Bronchial epithelial cell (primary cell): ENCODE results near the gene WDR70. TPM values are rescaled to one million over a fixed set of nuclear protein-coding genes. Genes with fewer than 3 reads are reported as not detected.
"Not testable (repeated sequence)": the region's sequence is repeated elsewhere in the genome, so short reads cannot be mapped to it uniquely, and the experiment has no call there.

Source experiments
- DNase-seq: peaks from one replicate; pipeline ENCODE4 v3.0.0-alpha.2; 2010; ENCODE audit warnings: low read depth
- FAIRE-seq: peaks from 2 replicates; lab custom pipeline; 2011; peaks lifted over from hg19 to GRCh38; lab: Jason Lieb, UNC
- H3K27me3 ChIP-seq: 2 replicates; pipeline ENCODE4 v1.5.1; 2011; ENCODE audit warnings: low read length; ENCODE audit not compliant: control insufficient read depth, insufficient read depth
- H3K36me3 ChIP-seq: 2 replicates; pipeline ENCODE4 v1.5.1; 2011; ENCODE audit warnings: low read length; ENCODE audit not compliant: control insufficient read depth, insufficient read depth
- H3K4me3 ChIP-seq: 2 replicates; pipeline ENCODE4 v1.5.1; 2011; ENCODE audit warnings: mild to moderate bottlenecking, low read depth, low read length, control low read depth
- total RNA-seq: library from RNA; depleted of rRNA; stranded (reverse); fragments of >200 nt; gene quantifications from 2 replicates; pipeline ENCODE4 v1.2.1, GENCODE V29; 2014
- TF ChIP-seq, protein P1 (sequence below): IDR thresholded peaks from 2 replicates; pipeline ENCODE4 v1.5.1; 2011; ENCODE audit warnings: mild to moderate bottlenecking, moderate library complexity, low read length, control low read depth, inconsistent platforms; ENCODE audit not compliant: insufficient read depth, severe bottlenecking

Gene WDR70
- total RNA-seq, 1 donor from 2014 or later, result 17.9 TPM

DNA sequence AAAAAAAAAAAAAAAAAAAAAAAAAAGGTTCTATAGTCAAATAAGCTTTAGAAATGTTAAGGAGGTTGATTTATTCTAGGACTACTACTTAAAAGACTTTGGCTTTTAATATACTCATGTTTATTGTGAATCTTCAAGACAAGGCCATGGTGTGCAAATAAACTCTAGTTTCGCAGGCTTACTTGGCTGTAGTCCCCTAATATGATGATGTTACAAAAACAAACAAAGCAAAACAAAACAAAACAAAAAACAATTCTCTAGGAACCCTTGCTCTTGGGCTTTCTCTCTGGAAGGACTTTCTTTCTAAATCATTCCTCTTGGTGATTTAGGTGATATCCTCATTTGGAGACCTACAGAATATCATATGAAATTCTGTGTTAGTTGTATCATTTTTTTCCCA lies 288.7 kb downstream of the WDR70 start:
- DNase-seq, result no peak
- H3K36me3 ChIP-seq, result no peaks in the 10 kb centered on the region
- TF ChIP-seq, protein P1, sequence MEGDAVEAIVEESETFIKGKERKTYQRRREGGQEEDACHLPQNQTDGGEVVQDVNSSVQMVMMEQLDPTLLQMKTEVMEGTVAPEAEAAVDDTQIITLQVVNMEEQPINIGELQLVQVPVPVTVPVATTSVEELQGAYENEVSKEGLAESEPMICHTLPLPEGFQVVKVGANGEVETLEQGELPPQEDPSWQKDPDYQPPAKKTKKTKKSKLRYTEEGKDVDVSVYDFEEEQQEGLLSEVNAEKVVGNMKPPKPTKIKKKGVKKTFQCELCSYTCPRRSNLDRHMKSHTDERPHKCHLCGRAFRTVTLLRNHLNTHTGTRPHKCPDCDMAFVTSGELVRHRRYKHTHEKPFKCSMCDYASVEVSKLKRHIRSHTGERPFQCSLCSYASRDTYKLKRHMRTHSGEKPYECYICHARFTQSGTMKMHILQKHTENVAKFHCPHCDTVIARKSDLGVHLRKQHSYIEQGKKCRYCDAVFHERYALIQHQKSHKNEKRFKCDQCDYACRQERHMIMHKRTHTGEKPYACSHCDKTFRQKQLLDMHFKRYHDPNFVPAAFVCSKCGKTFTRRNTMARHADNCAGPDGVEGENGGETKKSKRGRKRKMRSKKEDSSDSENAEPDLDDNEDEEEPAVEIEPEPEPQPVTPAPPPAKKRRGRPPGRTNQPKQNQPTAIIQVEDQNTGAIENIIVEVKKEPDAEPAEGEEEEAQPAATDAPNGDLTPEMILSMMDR, result no peak
- no peaks in the 10 kb centered on the region for H3K27me3 ChIP-seq
- no peak for FAIRE-seq
- H3K4me3 ChIP-seq, result no peak overlapping the region

DNA sequence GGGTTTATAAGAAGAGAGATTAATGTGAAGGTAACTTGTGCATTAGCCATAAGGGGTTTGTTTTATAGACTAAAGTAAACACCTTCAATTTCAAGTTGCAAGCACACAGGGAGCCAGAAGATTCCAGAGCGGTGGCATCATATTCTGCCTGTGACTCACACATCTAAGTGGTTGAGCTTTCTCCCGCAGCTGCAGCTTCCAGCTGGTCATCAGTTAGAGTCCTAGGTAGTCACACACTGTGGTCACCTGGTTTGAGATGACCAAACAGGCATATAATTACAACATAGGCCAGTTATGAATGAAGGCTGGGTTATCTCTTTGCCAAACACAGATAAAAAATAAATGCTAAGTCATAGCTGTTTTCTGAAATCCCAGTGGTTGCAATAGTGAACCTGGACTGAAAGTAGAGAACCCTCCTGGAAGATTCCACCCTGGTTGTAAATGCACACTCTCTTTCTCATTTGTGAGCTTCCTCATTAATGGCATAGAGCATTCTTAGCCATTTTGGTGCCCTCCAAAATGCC lies 289.5 kb downstream of the WDR70 start:
- DNase-seq (peak; percentile 98), FAIRE-seq (peak; percentile 79)
- Histone ChIP-seq H3K4me3 (no peak overlapping the region), H3K27me3 (no peaks in the 10 kb centered on the region), H3K36me3 (no peaks in the 10 kb centered on the region)
- TF ChIP-seq, protein P1, result no peak

DNA sequence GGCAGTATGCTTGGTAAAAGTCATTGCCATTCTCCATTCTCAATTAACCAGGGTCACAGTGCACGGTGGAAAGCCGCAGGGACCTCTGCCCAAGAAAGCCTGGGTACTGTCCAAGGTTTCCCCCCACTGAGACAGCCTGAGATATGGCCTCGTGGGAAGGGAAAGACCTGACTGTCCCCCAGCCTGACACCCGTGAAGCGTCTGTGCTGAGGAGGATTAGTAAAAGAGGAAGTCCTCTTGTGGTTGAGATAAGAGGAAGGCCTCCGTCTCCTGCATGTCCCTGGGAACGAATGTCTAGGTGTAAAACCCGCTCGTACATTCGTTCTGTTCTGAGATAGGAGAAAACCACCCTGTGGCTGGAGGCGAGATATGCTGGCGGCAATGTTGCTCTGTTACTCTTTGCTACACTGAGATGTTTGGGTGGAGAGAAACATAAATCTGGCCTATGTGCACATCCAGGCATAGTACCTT lies 293.0 kb downstream of the WDR70 start:
- H3K27me3 ChIP-seq, DNase-seq, H3K4me3 ChIP-seq, FAIRE-seq, H3K36me3 ChIP-seq: not testable (repeated sequence)

DNA sequence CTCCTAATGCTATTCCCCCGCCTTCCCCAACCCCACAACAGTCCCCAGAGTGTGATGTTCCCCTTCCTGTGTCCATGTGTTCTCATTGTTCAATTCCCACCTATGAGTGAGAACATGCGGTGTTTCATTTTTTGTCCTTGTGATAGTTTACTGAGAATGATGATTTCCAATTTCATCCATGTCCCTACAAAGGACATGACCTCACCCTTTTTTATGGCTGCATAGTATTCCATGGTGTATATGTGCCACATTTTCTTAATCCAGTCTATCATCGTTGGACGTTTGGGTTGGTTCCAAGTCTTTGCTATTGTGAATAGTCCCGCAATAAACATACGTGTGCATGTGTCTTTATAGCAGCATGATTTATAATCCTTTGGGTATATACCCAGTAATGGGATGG lies 295.2 kb downstream of the WDR70 start:
- H3K4me3 ChIP-seq, result not testable (repeated sequence)

DNA sequence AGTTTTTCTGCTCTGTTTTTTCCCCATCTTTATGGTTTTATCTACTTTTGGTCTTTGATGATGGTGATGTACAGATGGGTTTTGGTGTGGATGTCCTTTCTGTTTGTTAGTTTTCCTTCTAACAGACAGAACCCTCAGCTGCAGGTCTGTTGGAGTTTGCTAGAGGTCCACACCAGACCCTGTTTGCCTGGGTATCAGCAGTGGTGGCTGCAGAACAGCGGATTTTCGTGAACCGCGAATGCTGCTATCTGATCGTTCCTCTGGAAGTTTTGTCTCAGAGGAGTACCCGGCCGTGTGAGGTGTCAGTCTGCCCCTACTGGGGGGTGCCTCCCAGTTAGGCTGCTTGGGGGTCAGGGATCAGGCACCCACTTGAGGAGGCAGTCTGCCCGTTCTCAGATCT lies 300.2 kb downstream of the WDR70 start:
- FAIRE-seq, result not testable (repeated sequence)

More for the DNA sequence above, 295.2 kb downstream of the WDR70 start:
- H3K27me3 ChIP-seq, H3K36me3 ChIP-seq, FAIRE-seq, DNase-seq: not testable (repeated sequence)

DNA sequence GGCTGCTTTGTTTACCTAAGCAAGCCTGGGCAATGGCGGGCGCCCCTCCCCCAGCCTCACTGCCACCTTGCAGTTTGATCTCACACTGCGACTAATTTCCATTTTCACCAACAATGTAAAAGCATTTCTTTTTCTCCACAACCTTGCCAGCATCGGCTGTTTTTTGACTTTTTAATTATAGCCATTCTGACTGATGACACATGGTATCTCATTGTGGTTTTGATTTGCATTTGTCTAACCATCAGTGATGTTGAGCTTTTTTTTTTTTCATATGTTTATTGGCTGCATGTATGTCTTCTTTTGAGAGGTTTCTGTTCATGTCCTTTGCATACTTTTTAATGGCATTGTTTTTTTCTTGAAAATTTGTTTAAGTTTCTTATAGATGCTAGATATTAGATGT lies 300.8 kb downstream of the WDR70 start:
- not testable (repeated sequence) for FAIRE-seq, H3K27me3 ChIP-seq, DNase-seq, H3K4me3 ChIP-seq, H3K36me3 ChIP-seq

More for the DNA sequence above, 300.2 kb downstream of the WDR70 start:
- DNase-seq, H3K27me3 ChIP-seq, H3K4me3 ChIP-seq, H3K36me3 ChIP-seq: not testable (repeated sequence)

DNA sequence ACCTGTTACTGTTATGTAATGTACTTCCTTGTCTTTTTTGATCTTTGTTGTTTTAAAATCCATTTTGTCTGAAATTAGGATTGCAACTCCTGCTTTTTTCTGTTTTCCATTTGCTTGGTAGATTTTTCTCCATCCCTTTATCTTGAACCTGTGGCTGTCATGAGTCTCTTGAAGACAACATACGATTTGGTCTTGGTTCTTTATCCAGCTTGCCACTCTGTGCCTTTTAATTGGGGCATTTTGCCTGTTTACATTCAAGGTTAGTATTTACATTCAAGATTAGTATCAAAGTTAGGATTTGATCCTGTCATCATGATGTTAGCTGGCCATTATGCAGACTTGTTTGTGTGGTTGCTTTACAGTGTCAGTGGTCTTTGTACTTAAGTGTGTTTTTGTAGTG lies 304.0 kb downstream of the WDR70 start:
- TF ChIP-seq, protein P1, result no peak
- H3K4me3 ChIP-seq, result no peak overlapping the region
- no peaks in the 10 kb centered on the region for H3K36me3 ChIP-seq
- DNase-seq (no peak), FAIRE-seq (no peak)
- no peaks in the 10 kb centered on the region for H3K27me3 ChIP-seq

DNA sequence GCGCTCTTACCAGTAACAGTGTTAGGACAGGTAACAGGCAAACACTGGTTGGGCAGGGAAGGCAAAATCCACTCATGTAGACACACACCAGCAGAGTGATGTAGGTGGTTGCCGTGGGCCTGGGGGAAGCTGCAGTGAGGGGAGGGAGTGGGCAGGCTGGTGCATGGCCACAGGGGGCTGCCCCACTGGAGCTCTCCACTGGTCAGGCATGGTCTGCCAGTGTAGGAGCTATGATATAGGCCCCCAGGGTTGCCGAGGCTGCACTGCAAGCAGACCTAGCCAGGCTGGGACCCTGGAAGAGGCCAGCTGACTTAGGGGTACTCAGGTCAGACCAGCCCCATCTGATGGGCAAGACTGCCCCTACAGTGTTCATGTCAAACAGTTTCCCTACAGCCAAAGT lies 306.1 kb downstream of the WDR70 start:
- FAIRE-seq, result no peak
- Histone ChIP-seq H3K27me3 (no peaks in the 10 kb centered on the region), H3K4me3 (no peak overlapping the region), H3K36me3 (no peaks in the 10 kb centered on the region)
- no peak for DNase-seq
- TF ChIP-seq, protein P1, result no peak
